Measurements from ENCODE around the gene TRAPPC12.

TRAPPC12 gene

DNA sequence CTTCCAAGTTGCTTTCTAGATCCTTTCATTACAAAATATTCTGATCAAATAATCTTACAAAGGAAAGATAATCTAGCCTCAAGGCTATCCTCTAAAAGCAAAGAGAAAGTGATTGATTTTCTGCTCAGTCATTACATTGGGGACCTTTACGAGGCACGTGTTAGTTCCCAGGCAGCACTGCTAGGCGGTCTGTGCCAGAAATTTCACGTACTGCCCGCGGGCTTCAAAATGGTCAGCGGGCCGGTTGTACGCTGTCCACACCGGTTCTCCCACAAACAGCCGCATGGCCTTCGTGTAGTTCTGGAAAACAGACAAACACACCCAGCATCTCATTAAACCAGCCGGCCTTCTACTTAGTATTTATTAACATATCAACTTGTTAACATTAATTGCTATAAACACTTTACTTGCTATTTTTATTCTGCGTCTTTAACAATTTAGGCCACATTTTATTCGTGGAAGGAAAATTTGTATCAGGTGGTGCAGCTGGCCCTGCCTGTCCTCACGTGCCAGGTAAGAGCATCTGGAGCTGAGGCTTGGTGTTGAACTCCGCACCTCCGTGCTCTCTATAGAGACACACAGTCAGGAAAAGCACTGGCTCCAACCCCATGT, 119.4 kb downstream of the TRAPPC12 start:
- ATAC-seq (ENCODE audit: insufficient read depth, low read depth) (no peak), DNase-seq (no peak)
- H3K4me3 ChIP-seq (ENCODE audit: low read depth in 1 of 2, low read length in 2 of 2) = no peak overlapping the region
- no peaks in the 10 kb centered on the region for H3K27me3 ChIP-seq (ENCODE audit: insufficient read depth, low read length, poor library complexity)
- H2AFZ ChIP-seq (ENCODE audit: low read depth, low read length) = no peak overlapping the region
- H3K4me2 ChIP-seq (ENCODE audit: insufficient read depth, low read length) = no peak overlapping the region
- no peak overlapping the region for H3K9ac ChIP-seq (ENCODE audit: low read depth, low read length)
- H3K27ac ChIP-seq (ENCODE audit: low read length) = no peak overlapping the region
- H3K4me1 ChIP-seq (ENCODE audit: insufficient read depth, low read length) = no peaks in the 10 kb centered on the region
- no peaks in the 10 kb centered on the region for H4K20me1 ChIP-seq (ENCODE audit: insufficient read depth, low read length)
- TF ChIP-seq, protein P1, sequence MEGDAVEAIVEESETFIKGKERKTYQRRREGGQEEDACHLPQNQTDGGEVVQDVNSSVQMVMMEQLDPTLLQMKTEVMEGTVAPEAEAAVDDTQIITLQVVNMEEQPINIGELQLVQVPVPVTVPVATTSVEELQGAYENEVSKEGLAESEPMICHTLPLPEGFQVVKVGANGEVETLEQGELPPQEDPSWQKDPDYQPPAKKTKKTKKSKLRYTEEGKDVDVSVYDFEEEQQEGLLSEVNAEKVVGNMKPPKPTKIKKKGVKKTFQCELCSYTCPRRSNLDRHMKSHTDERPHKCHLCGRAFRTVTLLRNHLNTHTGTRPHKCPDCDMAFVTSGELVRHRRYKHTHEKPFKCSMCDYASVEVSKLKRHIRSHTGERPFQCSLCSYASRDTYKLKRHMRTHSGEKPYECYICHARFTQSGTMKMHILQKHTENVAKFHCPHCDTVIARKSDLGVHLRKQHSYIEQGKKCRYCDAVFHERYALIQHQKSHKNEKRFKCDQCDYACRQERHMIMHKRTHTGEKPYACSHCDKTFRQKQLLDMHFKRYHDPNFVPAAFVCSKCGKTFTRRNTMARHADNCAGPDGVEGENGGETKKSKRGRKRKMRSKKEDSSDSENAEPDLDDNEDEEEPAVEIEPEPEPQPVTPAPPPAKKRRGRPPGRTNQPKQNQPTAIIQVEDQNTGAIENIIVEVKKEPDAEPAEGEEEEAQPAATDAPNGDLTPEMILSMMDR (IDR thresholded peaks at IDR 0.05; ENCODE audit: borderline replicate concordance, extremely low read depth, low read length, poor library complexity, severe bottlenecking) = no peak
- TF ChIP-seq EZH2 (IDR thresholded peaks at IDR 0.05; ENCODE audit: borderline replicate concordance, low read depth, low read length, severe bottlenecking) = no peak
- H3K36me3 ChIP-seq (ENCODE audit: insufficient read depth, low read length) = peaks cover 62% of the 10 kb centered on the region
- H3K79me2 ChIP-seq (ENCODE audit: insufficient read depth, low read length) = peaks cover 12% of the 10 kb centered on the region
- no peaks in the 10 kb centered on the region for H3K9me3 ChIP-seq (ENCODE audit: insufficient read depth, low read length, severe bottlenecking)

DNA sequence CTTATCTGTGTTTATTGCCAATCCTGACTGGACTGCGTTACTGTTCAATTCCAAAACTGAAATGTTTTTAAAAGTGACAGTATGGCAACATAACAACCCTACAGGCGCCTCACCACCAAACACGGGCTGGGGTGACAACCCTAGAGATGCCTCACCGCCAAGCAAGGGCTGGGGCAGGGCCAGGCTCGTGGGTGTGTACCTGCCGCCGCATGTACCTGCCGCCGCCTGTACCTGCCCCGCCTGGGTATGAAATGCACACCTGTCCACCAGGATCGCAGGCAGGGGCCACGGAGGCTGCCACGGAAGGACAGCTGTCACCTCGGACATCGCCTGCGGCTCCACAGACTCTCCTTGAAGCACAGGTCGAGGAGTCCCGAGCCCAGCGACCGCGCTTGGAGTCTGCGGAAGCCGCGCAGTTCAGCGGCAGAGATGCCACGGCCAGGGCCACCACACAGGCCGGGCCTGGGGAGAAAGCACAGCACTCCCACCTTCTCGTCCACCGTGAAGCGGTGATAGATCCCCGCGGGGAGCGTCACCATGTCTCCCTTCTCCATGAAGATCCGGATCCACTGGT, 120.9 kb downstream of the TRAPPC12 start:
- Histone ChIP-seq H3K36me3 (ENCODE audit: insufficient read depth, low read length) (peaks cover 71% of the 10 kb centered on the region), H3K9ac (ENCODE audit: low read depth, low read length) (no peak overlapping the region), H4K20me1 (ENCODE audit: insufficient read depth, low read length) (no peaks in the 10 kb centered on the region), H3K4me1 (ENCODE audit: insufficient read depth, low read length) (no peaks in the 10 kb centered on the region), H2AFZ (ENCODE audit: low read depth, low read length) (no peak overlapping the region), H3K27me3 (ENCODE audit: insufficient read depth, low read length, poor library complexity) (no peaks in the 10 kb centered on the region), H3K4me3 (ENCODE audit: low read depth in 1 of 2, low read length in 2 of 2) (no peak overlapping the region), H3K27ac (ENCODE audit: low read length) (no peak overlapping the region), H3K4me2 (ENCODE audit: insufficient read depth, low read length) (no peak overlapping the region), H3K79me2 (ENCODE audit: insufficient read depth, low read length) (peaks cover 12% of the 10 kb centered on the region), H3K9me3 (ENCODE audit: insufficient read depth, low read length, severe bottlenecking) (no peaks in the 10 kb centered on the region)
- no peak for ATAC-seq (ENCODE audit: insufficient read depth, low read depth)
- no peak for DNase-seq
- TF ChIP-seq, protein P1 (IDR thresholded peaks at IDR 0.05; ENCODE audit: borderline replicate concordance, extremely low read depth, low read length, poor library complexity, severe bottlenecking) = no peak
- no peak for TF ChIP-seq EZH2 (IDR thresholded peaks at IDR 0.05; ENCODE audit: borderline replicate concordance, low read depth, low read length, severe bottlenecking)

DNA sequence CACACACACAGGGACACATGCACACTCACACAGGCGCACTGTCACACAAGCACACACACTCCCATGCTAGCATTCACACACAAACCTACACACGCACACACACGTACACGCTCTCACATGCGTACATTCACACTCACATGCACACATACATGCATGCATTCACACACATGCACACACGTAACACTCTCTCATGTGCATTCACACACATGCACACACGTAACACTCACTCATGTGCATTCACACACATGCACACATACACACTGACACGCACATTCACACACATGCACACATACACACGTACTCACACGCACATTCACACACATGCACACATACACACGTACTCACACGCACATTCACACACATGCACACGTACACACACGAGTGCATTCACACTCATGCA, 123.6 kb downstream of the TRAPPC12 start:
- peaks cover 12% of the 10 kb centered on the region for H3K79me2 ChIP-seq (ENCODE audit: insufficient read depth, low read length)
- H3K4me2 ChIP-seq (ENCODE audit: insufficient read depth, low read length) = no peak overlapping the region
- no peak overlapping the region for H3K4me3 ChIP-seq (ENCODE audit: low read depth in 1 of 2, low read length in 2 of 2)
- DNase-seq (no peak), ATAC-seq (ENCODE audit: insufficient read depth, low read depth) (no peak)
- no peak overlapping the region for H3K9ac ChIP-seq (ENCODE audit: low read depth, low read length)
- H2AFZ ChIP-seq (ENCODE audit: low read depth, low read length) = no peak overlapping the region
- no peaks in the 10 kb centered on the region for H4K20me1 ChIP-seq (ENCODE audit: insufficient read depth, low read length)
- no peak overlapping the region for H3K27ac ChIP-seq (ENCODE audit: low read length)
- H3K36me3 ChIP-seq (ENCODE audit: insufficient read depth, low read length) = peaks cover 65% of the 10 kb centered on the region
- H3K9me3 ChIP-seq (ENCODE audit: insufficient read depth, low read length, severe bottlenecking) = no peaks in the 10 kb centered on the region
- H3K4me1 ChIP-seq (ENCODE audit: insufficient read depth, low read length) = no peaks in the 10 kb centered on the region
- no peak for TF ChIP-seq EZH2 (IDR thresholded peaks at IDR 0.05; ENCODE audit: borderline replicate concordance, low read depth, low read length, severe bottlenecking)
- TF ChIP-seq, protein P1 (IDR thresholded peaks at IDR 0.05; ENCODE audit: borderline replicate concordance, extremely low read depth, low read length, poor library complexity, severe bottlenecking) = no peak
- no peaks in the 10 kb centered on the region for H3K27me3 ChIP-seq (ENCODE audit: insufficient read depth, low read length, poor library complexity)

Data from DND-41 (cell line).